ENCODE data around the gene GPC6. TPM values are rescaled to one million over a fixed set of nuclear protein-coding genes. Genes with fewer than 3 reads are reported as not detected.

GPC6 gene
- total RNA-seq, 1 experiment from 2014 or later: 0.22 TPM

DNA sequence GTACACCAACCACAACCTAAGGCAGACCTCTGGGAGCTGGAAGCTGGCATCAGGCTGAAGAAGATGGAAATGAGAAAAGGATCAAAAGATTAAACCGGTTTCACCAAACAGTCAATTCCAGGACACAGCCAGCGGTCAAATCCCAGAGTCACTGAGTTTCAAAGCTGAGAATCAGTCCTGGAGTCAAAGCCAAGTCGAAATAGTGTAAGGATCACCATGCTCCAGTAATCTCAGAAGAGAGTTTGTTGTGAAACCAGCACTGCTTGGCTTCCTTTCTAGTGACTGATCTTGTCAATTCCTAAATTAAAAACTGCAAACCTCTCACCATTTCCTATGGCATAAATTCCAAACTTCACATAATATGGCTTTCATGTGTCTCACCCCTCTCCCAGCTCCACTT lies 198.8 kb downstream of the GPC6 start:
- H3K79me2 ChIP-seq (ENCODE audit: insufficient read depth, low read length): no peaks in the 10 kb centered on the region

DNA sequence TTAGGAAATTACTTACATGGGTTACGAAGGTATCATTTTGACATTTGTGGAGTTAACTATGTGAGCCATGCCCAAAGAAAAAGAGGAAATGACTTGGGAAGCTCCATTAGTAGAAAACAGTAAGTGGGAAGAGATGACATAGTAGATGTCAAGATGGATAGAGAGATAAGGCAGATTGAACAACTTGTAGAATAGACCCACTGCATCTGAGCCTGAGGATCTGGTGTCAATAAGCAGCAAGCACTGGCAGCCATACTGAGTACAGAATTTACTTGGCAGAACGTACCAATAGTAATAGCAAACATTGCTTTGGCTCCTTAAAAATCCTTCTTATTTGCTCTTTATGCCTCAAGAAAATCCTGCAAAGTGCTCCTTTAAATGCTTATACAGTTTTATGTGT lies 203.8 kb downstream of the GPC6 start:
- RAD21 ChIA-PET (ENCODE audit: low non-redundant PET in 1 of 2, low total read pairs in 2 of 2, uncharacterized antibody in 2 of 2, unreplicated experiment in 2 of 2): no interaction called here
- Histone ChIP-seq H3K36me3 (ENCODE audit: control insufficient read depth in 1 of 2, insufficient read depth in 2 of 2, low read length in 2 of 2) (no peaks in the 10 kb centered on the region), H2AFZ (ENCODE audit: low read depth, low read length, poor library complexity, severe bottlenecking) (no peak overlapping the region), H3K9ac (ENCODE audit: low read length) (no peak overlapping the region), H3K4me1 (ENCODE audit: control insufficient read depth in 1 of 2, insufficient read depth in 2 of 2, low read length in 2 of 2) (no peaks in the 10 kb centered on the region), H3K9me3 (ENCODE audit: control insufficient read depth in 1 of 2, insufficient read depth in 1 of 2, low read depth in 1 of 2, low read length in 2 of 2) (peaks cover 9 to 12% of the 10 kb centered on the region in 2 experiments; a peak in 2 of 4 replicates), H3K27ac (ENCODE audit: low read depth, low read length) (no peak overlapping the region), H3K4me3 (replicated peaks in 1 of 2; ENCODE audit: low read depth in 1 of 2, low read length in 2 of 2) (no peak overlapping the region), H3K4me2 (ENCODE audit: low read length) (no peak overlapping the region), H3K9me2 (ENCODE audit: insufficient read depth) (no peaks in the 10 kb centered on the region), H3K27me3 (ENCODE audit: insufficient read depth, low read length) (no peaks in the 10 kb centered on the region), H3K79me2 (ENCODE audit: insufficient read depth, low read length) (no peaks in the 10 kb centered on the region), H4K20me1 (ENCODE audit: insufficient read depth) (no peaks in the 10 kb centered on the region)
- TF ChIP-seq ZNF274 (IDR thresholded peaks at IDR 0.05; ENCODE audit: low read depth, low read length): no peak
- no peak for TF ChIP-seq EZH2phosphoT487 (IDR thresholded peaks at IDR 0.05; ENCODE audit: borderline replicate concordance)
- TF ChIP-seq ELF1 (IDR thresholded peaks at IDR 0.05; ENCODE audit: borderline replicate concordance, low read depth): no peak
- no peak for TF ChIP-seq CTCF (IDR thresholded peaks at IDR 0.05 in 2 of 3, conservative IDR thresholded peaks at IDR 0.05 in 1 of 3; ENCODE audit: borderline replicate concordance in 1 of 3, insufficient read depth in 1 of 3, low read depth in 2 of 3, low read length in 2 of 3)
- no peak for DNase-seq (ENCODE audit: low read depth, low spot score)
- no TSS peak for BruUV-seq (replicated peaks)
- CTCF ChIA-PET: no interaction called here
- POLR2A ChIA-PET: no interaction called here
- intact Hi-C loops (cut with micrococcal nuclease): no loop called here
- ATAC-seq: no peak

More for the DNA sequence above, 198.8 kb downstream of the GPC6 start:
- Histone ChIP-seq H3K9ac (ENCODE audit: low read length) (no peak overlapping the region), H3K9me3 (ENCODE audit: control insufficient read depth in 1 of 2, insufficient read depth in 1 of 2, low read depth in 1 of 2, low read length in 2 of 2) (peaks cover 19% of the 10 kb centered on the region in 2 experiments; a peak in 2 of 4 replicates), H3K36me3 (ENCODE audit: control insufficient read depth in 1 of 2, insufficient read depth in 2 of 2, low read length in 2 of 2) (no peaks in the 10 kb centered on the region), H2AFZ (ENCODE audit: low read depth, low read length, poor library complexity, severe bottlenecking) (no peak overlapping the region), H3K9me2 (ENCODE audit: insufficient read depth) (no peaks in the 10 kb centered on the region), H4K20me1 (ENCODE audit: insufficient read depth) (no peaks in the 10 kb centered on the region), H3K4me2 (ENCODE audit: low read length) (no peak overlapping the region), H3K4me3 (replicated peaks in 1 of 2; ENCODE audit: low read depth in 1 of 2, low read length in 2 of 2) (no peak overlapping the region), H3K27ac (ENCODE audit: low read depth, low read length) (no peak overlapping the region), H3K4me1 (ENCODE audit: control insufficient read depth in 1 of 2, insufficient read depth in 2 of 2, low read length in 2 of 2) (no peaks in the 10 kb centered on the region), H3K27me3 (ENCODE audit: insufficient read depth, low read length) (no peaks in the 10 kb centered on the region)
- ATAC-seq (no peak), DNase-seq (ENCODE audit: low read depth, low spot score) (no peak)
- ChIA-PET CTCF (no interaction called here), RAD21 (ENCODE audit: low non-redundant PET in 1 of 2, low total read pairs in 2 of 2, uncharacterized antibody in 2 of 2, unreplicated experiment in 2 of 2) (no interaction called here), POLR2A (no interaction called here)
- no TSS peak for BruUV-seq (replicated peaks)
- intact Hi-C loops (cut with micrococcal nuclease): no loop called here
- no peak for TF ChIP-seq ZFX (IDR thresholded peaks at IDR 0.05)
